H1 (cell line): ENCODE data around the gene ATP6V0E2. TPM values are rescaled to one million over a fixed set of nuclear protein-coding genes. Genes with fewer than 3 reads are reported as not detected.

ENCODE experiments used
- CTCF ChIA-PET: fragments of 300-600 bp; sonication (Branson Sonifier 250); formaldehyde crosslinking; loops from one replicate; lab custom pipeline; 2021; ENCODE audit not compliant: partially characterized antibody; lab: Charles Lee
- POLR2A ChIA-PET: fragments of 300-600 bp; sonication (Branson Sonifier 250); formaldehyde crosslinking; loops from one replicate; lab custom pipeline; 2021; ENCODE audit warnings: inconsistent platforms; ENCODE audit not compliant: partially characterized antibody; lab: Charles Lee
- DNase-seq, 2 experiments: peaks; one replicate each; pipeline versions ENCODE4 v3.0.0 to v3.0.0-alpha.2; 2010 to 2022; ENCODE audit warnings: low spot score in 2 of 2, low read depth in 1 of 2, mixed read lengths in 1 of 2
- FAIRE-seq: peaks from 2 replicates; lab custom pipeline; 2011; peaks lifted over from hg19 to GRCh38; lab: Jason Lieb, UNC
- H2AFZ ChIP-seq: 2 replicates; pipeline ENCODE4 v1.8.1; 2012; ENCODE audit warnings: low read length, inconsistent platforms
- H2AK5ac ChIP-seq: 2 replicates; pipeline ENCODE4 v1.6.1; 2013; ENCODE audit warnings: low read depth, low read length
- H2BK120ac ChIP-seq: replicated peaks from 2 replicates; pipeline ENCODE3; 2013; ENCODE audit warnings: low read depth, low read length, inconsistent platforms
- H2BK12ac ChIP-seq: 2 replicates; pipeline ENCODE4 v1.6.1; 2013; ENCODE audit warnings: low read depth, low read length
- H2BK15ac ChIP-seq: 2 replicates; pipeline ENCODE4 v1.6.1; 2013; ENCODE audit warnings: low read length
- H2BK20ac ChIP-seq: 2 replicates; pipeline ENCODE4 v1.6.1; 2013; ENCODE audit warnings: low read length
- H2BK5ac ChIP-seq: 2 replicates; pipeline ENCODE4 v1.6.1; 2013; ENCODE audit warnings: low read depth, low read length
- H3K14ac ChIP-seq: 2 replicates; pipeline ENCODE4 v1.6.1; 2013; ENCODE audit warnings: inconsistent platforms; ENCODE audit not compliant: insufficient read length
- H3K18ac ChIP-seq: 2 replicates; pipeline ENCODE4 v1.6.1; 2013; ENCODE audit warnings: low read length; ENCODE audit errors: extremely low read depth
- H3K23ac ChIP-seq: 2 replicates; pipeline ENCODE4 v1.6.1; 2013; ENCODE audit warnings: inconsistent platforms; ENCODE audit not compliant: insufficient read length
- H3K23me2 ChIP-seq: 2 replicates; pipeline ENCODE4 v1.6.1; 2013; ENCODE audit warnings: low read depth, low read length
- H3K27ac ChIP-seq: 2 replicates; pipeline ENCODE4 v1.6.1; 2011; ENCODE audit warnings: low read depth, low read length, inconsistent platforms
- H3K27me3 ChIP-seq, 4 experiments: replicated peaks in 1 of 4; 1 replicate in 1 of 4; 2 replicates in 3 of 4; pipeline versions ENCODE4 v1.6.1 to v1.8.1; 2011 to 2013; ENCODE audit warnings: low read length in 3 of 4, mild to moderate bottlenecking in 3 of 4, inconsistent platforms in 2 of 4, mixed read lengths in 2 of 4, moderate library complexity in 1 of 4; ENCODE audit not compliant: control insufficient read depth in 3 of 4, insufficient read depth in 3 of 4; ENCODE audit errors: extremely low read depth in 1 of 4
- H3K36me3 ChIP-seq, 4 experiments: 2 replicates each; pipeline versions ENCODE4 v1.6.1 to v1.8.1; 2011 to 2013; ENCODE audit warnings: mild to moderate bottlenecking in 4 of 4, low read length in 3 of 4, moderate library complexity in 2 of 4, control low read depth in 1 of 4, inconsistent platforms in 1 of 4; ENCODE audit not compliant: insufficient read depth in 4 of 4, control insufficient read depth in 2 of 4
- H3K4ac ChIP-seq: replicated peaks from 2 replicates; pipeline ENCODE3; 2013; ENCODE audit warnings: low read length, low read depth, mixed read lengths, inconsistent platforms; ENCODE audit not compliant: insufficient read length
- H3K4me1 ChIP-seq, 4 experiments: replicated peaks in 1 of 4; 1 replicate in 1 of 4; 2 replicates in 3 of 4; pipeline versions ENCODE4 v1.6.1 to v1.8.1; 2011 to 2013; ENCODE audit warnings: low read length in 3 of 4, inconsistent platforms in 2 of 4, mixed read lengths in 1 of 4; ENCODE audit not compliant: insufficient read depth in 4 of 4, control insufficient read depth in 3 of 4
- H3K4me2 ChIP-seq, 2 experiments: 2 replicates each; pipeline versions ENCODE4 v1.6.1 to v1.8.1; 2011 to 2013; ENCODE audit warnings: low read depth in 2 of 2, low read length in 2 of 2, control low read depth in 1 of 2, inconsistent platforms in 1 of 2, mild to moderate bottlenecking in 1 of 2; ENCODE audit not compliant: insufficient read depth in 1 of 2
- H3K4me3 ChIP-seq, 4 experiments: fragments of 200-600, 300-600 bp in 1 of 4; sonication (generic), shearing (Covaris generic), sonication (Bioruptor Twin) in 1 of 4; 2 replicates each; pipeline versions ENCODE4 v1.5.1 to v1.8.1; 2011 to 2016; ENCODE audit warnings: low read length in 4 of 4, low read depth in 3 of 4, control low read depth in 2 of 4, inconsistent platforms in 2 of 4, mild to moderate bottlenecking in 2 of 4, mixed read lengths in 1 of 4, moderate library complexity in 1 of 4; ENCODE audit not compliant: insufficient read depth in 2 of 4; ENCODE audit errors: extremely low read depth in 1 of 4
- H3K56ac ChIP-seq: replicated peaks from 2 replicates; pipeline ENCODE3; 2013; ENCODE audit warnings: low read depth, mild to moderate bottlenecking, mixed read lengths, low read length, inconsistent platforms; ENCODE audit not compliant: insufficient read length
- H3K79me1 ChIP-seq: 2 replicates; pipeline ENCODE4 v1.6.1; 2013; ENCODE audit warnings: low read depth, low read length, control low read depth
- H3K79me2 ChIP-seq, 2 experiments: 2 replicates each; pipeline versions ENCODE4 v1.6.1 to v1.8.1; 2012 to 2013; ENCODE audit warnings: low read length in 2 of 2, mild to moderate bottlenecking in 2 of 2, inconsistent platforms in 1 of 2; ENCODE audit not compliant: insufficient read depth in 2 of 2, control insufficient read depth in 1 of 2
- H3K9ac ChIP-seq, 4 experiments: replicated peaks in 1 of 4; 1 replicate in 1 of 4; 2 replicates in 3 of 4; pipeline versions ENCODE4 v1.6.1 to v1.8.1; 2011 to 2013; ENCODE audit warnings: low read depth in 3 of 4, low read length in 3 of 4, control low read depth in 2 of 4, mild to moderate bottlenecking in 2 of 4, moderate library complexity in 2 of 4, inconsistent platforms in 1 of 4; ENCODE audit errors: extremely low read depth in 1 of 4
- H3K9me3 ChIP-seq, 2 experiments: 2 replicates each; pipeline versions ENCODE4 v1.6.1 to v1.8.1; 2012 to 2013; ENCODE audit warnings: mild to moderate bottlenecking in 2 of 2, moderate library complexity in 2 of 2, control low read depth in 1 of 2, inconsistent platforms in 1 of 2, low read depth in 1 of 2, low read length in 1 of 2, mixed read lengths in 1 of 2; ENCODE audit not compliant: insufficient read depth in 2 of 2
- H4K20me1 ChIP-seq, 2 experiments: replicated peaks in 1 of 2; 2 replicates each; pipeline versions ENCODE3 to v1.8.1; 2011 to 2013; ENCODE audit warnings: inconsistent platforms in 2 of 2, low read length in 2 of 2, mild to moderate bottlenecking in 1 of 2; ENCODE audit not compliant: insufficient read depth in 2 of 2, control insufficient read depth in 1 of 2
- H4K5ac ChIP-seq: 2 replicates; pipeline ENCODE4 v1.6.1; 2013; ENCODE audit warnings: low read length, low read depth, mixed read lengths, inconsistent platforms; ENCODE audit not compliant: insufficient read length
- H4K8ac ChIP-seq: 2 replicates; pipeline ENCODE4 v1.8.0; 2013; ENCODE audit warnings: mild to moderate bottlenecking, moderate library complexity, low read length, inconsistent platforms; ENCODE audit not compliant: insufficient read depth; ENCODE audit errors: extremely low read depth
- H4K91ac ChIP-seq: replicated peaks from 2 replicates; pipeline ENCODE3; 2013; ENCODE audit warnings: low read length, mixed read lengths, inconsistent platforms; ENCODE audit not compliant: insufficient read length
- CBX8 ChIP-seq: fragments of 300-800, 300-1000 bp; sonication (generic); IDR thresholded peaks from 2 replicates; pipeline ENCODE4 v1.7.1; 2016; ENCODE audit warnings: low read depth, low read length, borderline replicate concordance
- CEBPB ChIP-seq: IDR thresholded peaks from 2 replicates; pipeline ENCODE4 v1.6.1; 2012; ENCODE audit warnings: low read depth, low read length
- EP300 ChIP-seq, 2 experiments: IDR thresholded peaks; 1 replicate in 1 of 2; 2 replicates in 1 of 2; pipeline ENCODE4 v1.6.1; 2011 to 2012; ENCODE audit warnings: low read depth in 2 of 2, low read length in 2 of 2, mild to moderate bottlenecking in 2 of 2, borderline replicate concordance in 1 of 2, inconsistent platforms in 1 of 2, moderate library complexity in 1 of 2
- EZH2 ChIP-seq: fragments of 200-600 bp; sonication (generic); IDR thresholded peaks from 2 replicates; pipeline ENCODE4 v1.7.1; 2012; ENCODE audit warnings: low read depth, mild to moderate bottlenecking, moderate library complexity, low read length, inconsistent platforms; ENCODE audit not compliant: severe bottlenecking
- GABPA ChIP-seq: IDR thresholded peaks from 2 replicates; pipeline ENCODE4 v1.6.1; 2011; ENCODE audit warnings: mild to moderate bottlenecking, low read length, moderate library complexity, borderline replicate concordance; ENCODE audit not compliant: insufficient read depth
- KDM1A ChIP-seq: fragments of 200-600, 300-600 bp; sonication (generic); IDR thresholded peaks from 2 replicates; pipeline ENCODE4 v1.7.1; 2016; ENCODE audit warnings: mild to moderate bottlenecking, low read length, borderline replicate concordance
- KDM4A ChIP-seq: IDR thresholded peaks from one replicate; pipeline ENCODE4 v1.7.1; 2012; ENCODE audit warnings: low read depth, mild to moderate bottlenecking, moderate library complexity, low read length, inconsistent platforms; ENCODE audit not compliant: severe bottlenecking
- NANOG ChIP-seq: IDR thresholded peaks from 2 replicates; pipeline ENCODE4 v1.6.1; 2011; ENCODE audit warnings: low read length, low read depth, mild to moderate bottlenecking, inconsistent platforms; ENCODE audit not compliant: insufficient read depth, poor library complexity, severe bottlenecking
- POLR2AphosphoS5 ChIP-seq: IDR thresholded peaks from 2 replicates; pipeline ENCODE4 v1.6.1; 2011; ENCODE audit warnings: low read depth, low read length
- RAD21 ChIP-seq, 2 experiments: IDR thresholded peaks in 1 of 2; conservative IDR thresholded peaks in 1 of 2; 2 replicates each; pipeline ENCODE4 v1.6.1; 2011; ENCODE audit warnings: low read depth in 2 of 2, low read length in 2 of 2, improper control_type of control experiment in 1 of 2, inconsistent platforms in 1 of 2, mild to moderate bottlenecking in 1 of 2, moderate library complexity in 1 of 2
- RNF2 ChIP-seq: fragments of 200-900, 300-1000 bp; sonication (generic); IDR thresholded peaks from 2 replicates; pipeline ENCODE4 v1.7.1; 2016; ENCODE audit warnings: borderline replicate concordance, low read depth, mild to moderate bottlenecking, antibody characterized with exemption, low read length; ENCODE audit not compliant: poor library complexity, severe bottlenecking; ENCODE audit errors: missing control alignments
- SAP30 ChIP-seq: fragments of 300-600 bp; sonication (generic); IDR thresholded peaks from 2 replicates; pipeline ENCODE4 v1.7.1; 2012; ENCODE audit warnings: low read length, moderate library complexity, mild to moderate bottlenecking, inconsistent platforms; ENCODE audit not compliant: insufficient read depth, insufficient replicate concordance
- WGBS, 2 experiments: shearing (Covaris generic) in 1 of 2; methylation state at CpG; one replicate each; pipeline versions ENCODE4 v1.1.6 to v1.1.7; 2013 to 2015; ENCODE audit warnings: low lambda C conversion rate in 2 of 2, mixed read lengths in 2 of 2, inconsistent platforms in 1 of 2, low coverage in 1 of 2, missing lambda C conversion rate in 1 of 2; ENCODE audit not compliant: insufficient replicate concordance in 2 of 2, insufficient coverage in 1 of 2, insufficient read length in 1 of 2; ENCODE audit errors: extremely low coverage in 1 of 2, missing lambda C conversion rate in 1 of 2; 5-methylcytosine and 5-hydroxymethylcytosine counted together
- polyA plus RNA-seq, 7 experiments: library from polyadenylated mRNA; depleted of rRNA in 3 of 7; stranded (reverse) in 5 of 7; unstranded in 2 of 7; fragments of >200 nt in 5 of 7; fragments of 200-250 nt in 2 of 7; gene quantifications; 1 replicate in 5 of 7; 2 replicates in 1 of 7; 4 replicates in 1 of 7; pipeline versions ENCODE4 v1.2.1 to v1.2.3, GENCODE V29; 2011 to 2013; ENCODE audit warnings: missing spikeins in 2 of 7, mixed read lengths in 2 of 7
- total RNA-seq: library from RNA; stranded (reverse); fragmentation: NEBNext Ultra II Directional; extraction: Animal tissue kit (Norgen Biotek cat#: 25700); gene quantifications from 2 replicates; pipeline ENCODE4 v1.2.1, GENCODE V29; 2021

Gene ATP6V0E2
- total and polyA plus RNA-seq, 2 of the 8 experiments (the other 6 are each of a cell fraction or from before 2014, with no cell fraction given) = 26.1 to 47.9 TPM

- Histone ChIP-seq H3K56ac (no peak overlapping the region), H4K5ac (no peak overlapping the region), H4K20me1 (no peaks in the 10 kb centered on the region), H3K18ac (no peak overlapping the region), H3K27ac (no peak overlapping the region), H2AFZ (no peak overlapping the region), H3K79me2 (no peaks in the 10 kb centered on the region), H4K91ac (no peak overlapping the region), H3K4me3 (no peak overlapping the region), H3K9ac (no peak overlapping the region), H3K23ac (no peak overlapping the region), H2AK5ac (no peak overlapping the region), H3K36me3 (no peaks in the 10 kb centered on the region), H3K9me3 (peaks cover 8 to 29% of the 10 kb centered on the region in 2 experiments; a peak in 3 of 4 replicates), H2BK5ac (no peak overlapping the region), H3K14ac (no peak overlapping the region), H2BK120ac (no peak overlapping the region), H3K79me1 (no peaks in the 10 kb centered on the region), H3K4me1 (no peaks in the 10 kb centered on the region; a peak in 1 of 7 replicates), H3K4ac (no peak overlapping the region), H2BK15ac (no peak overlapping the region), H3K4me2 (no peak overlapping the region), H4K8ac (peak overlapping the region; percentile 35; the same call in 1 of the 2 replicates), H3K23me2 (no peaks in the 10 kb centered on the region), H3K27me3 (no peaks in the 10 kb centered on the region), H2BK20ac (no peak overlapping the region), H2BK12ac (no peak overlapping the region)
- no peak for DNase-seq
- 88% methylated on average over 8 of the region's 13 CpGs; no CpG with 5 or more reads in 1 of the 2 experiments for WGBS, 2 experiments
- FAIRE-seq = no peak
- POLR2A ChIA-PET = no interaction called here
- TF ChIP-seq RAD21 (IDR thresholded peaks at IDR 0.05 in 1 of 2, conservative IDR thresholded peaks at IDR 0.05 in 1 of 2; ENCODE audit: low read depth in 2 of 2, low read length in 2 of 2) (no peak), NANOG (no peak), GABPA (no peak), CEBPB (no peak), EZH2 (no peak), EP300 (IDR thresholded peaks at IDR 0.05; ENCODE audit: borderline replicate concordance in 1 of 2, low read depth in 2 of 2, low read length in 2 of 2) (no peak), POLR2AphosphoS5 (no peak), KDM1A (no peak), CBX8 (no peak), RNF2 (no peak), SAP30 (no peak), KDM4A (no peak)
- CTCF ChIA-PET = interaction anchor here (1.2 to 5.1 kb wide), 5 partner anchors 14 to 27 kb away, joined by 4 to 25 read pairs (median 7); no protein-coding TSS in a partner anchor
These were observed 49.4 kb upstream of the ATP6V0E2 start for GRCh38 chr7:149824301-149824741.
